Measurements from ENCODE around the gene GALNT18. TPM values are rescaled to one million over a fixed set of nuclear protein-coding genes. Genes with fewer than 3 reads are reported as not detected.

Gene GALNT18
- total and polyA plus RNA-seq, 2 experiments from 2014 or later = 4.3 to 10.8 TPM

GRCh38 chr11:11318461-11318860 lies 303.3 kb downstream of the GALNT18 start:
- H3K9me2 ChIP-seq (ENCODE audit: insufficient read depth) = no peaks in the 10 kb centered on the region
- Mint-ChIP-seq H3K27me3 (ENCODE audit: insufficient read depth, low read depth, poor library complexity) (peaks cover 2% of the 10 kb centered on the region), H3K27ac (no peak overlapping the region), H3K4me1 (no peaks in the 10 kb centered on the region), H3K36me3 (ENCODE audit: low read depth) (no peaks in the 10 kb centered on the region; the same call in 2 of the 3 replicates), H3K4me3 (no peak overlapping the region), H3K9me3 (no peaks in the 10 kb centered on the region)
- no peak overlapping the region for H3K4me3 ChIP-seq
- H3K36me3 ChIP-seq (ENCODE audit: insufficient read depth) = no peaks in the 10 kb centered on the region
- no peak overlapping the region for H2AFZ ChIP-seq
- TF ChIP-seq ZNF114 (CRISPR knock-in tag; IDR thresholded peaks at IDR 0.05) = no peak
- no peak for TF ChIP-seq ETS1 (IDR thresholded peaks at IDR 0.05)
- TF ChIP-seq EZH2 (IDR thresholded peaks at IDR 0.05; ENCODE audit: low read depth, unreplicated experiment) = no peak
- TF ChIP-seq NANOG (IDR thresholded peaks at IDR 0.05; ENCODE audit: borderline replicate concordance) = no peak
- H3F3A ChIP-seq (replicated peaks; ENCODE audit: low read depth) = no peaks in the 10 kb centered on the region
- H3K4me1 ChIP-seq (ENCODE audit: insufficient read depth) = no peaks in the 10 kb centered on the region
- H3K27ac ChIP-seq (ENCODE audit: low read depth) = no peak overlapping the region
- no peak overlapping the region for H3K4me2 ChIP-seq
- no peaks in the 10 kb centered on the region for H3K79me2 ChIP-seq (replicated peaks; ENCODE audit: insufficient read depth)
- no peaks in the 10 kb centered on the region for H3K27me3 ChIP-seq (ENCODE audit: insufficient read depth)
- H4K20me1 ChIP-seq (replicated peaks; ENCODE audit: insufficient read depth) = no peaks in the 10 kb centered on the region
- DNase-seq (ENCODE audit: low spot score) (no peak), ATAC-seq (no peak)

DNA sequence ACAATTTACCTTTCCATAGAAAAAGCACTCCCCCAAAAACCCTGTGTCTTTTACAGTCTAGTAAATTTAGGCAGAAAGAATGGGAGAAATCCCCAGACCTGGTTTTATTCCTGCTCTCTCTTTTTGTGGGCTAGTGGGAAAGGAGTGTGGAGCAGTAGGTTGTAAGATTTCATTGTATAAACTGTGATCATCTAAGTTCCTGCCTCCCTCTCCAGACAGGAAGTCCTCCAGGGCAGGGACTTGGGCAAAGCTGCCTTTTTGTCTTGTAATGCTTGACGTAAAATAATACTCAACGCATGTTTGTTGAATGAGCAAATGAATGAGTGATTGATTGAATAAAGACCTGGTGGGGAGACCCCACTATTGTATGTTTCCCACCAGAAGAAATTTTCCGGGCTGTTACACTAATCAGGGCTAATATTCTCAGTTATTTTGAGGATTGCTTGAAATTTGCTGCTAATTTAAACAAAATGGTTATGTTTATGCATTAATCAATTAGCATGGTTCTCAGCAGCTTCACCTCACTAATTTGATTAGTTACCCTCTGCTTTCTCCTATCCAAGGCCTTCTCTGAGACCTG lies 305.1 kb downstream of the GALNT18 start:
- Histone ChIP-seq H3K9me2 (ENCODE audit: insufficient read depth) (no peaks in the 10 kb centered on the region), H2AFZ (no peak overlapping the region), H4K20me1 (replicated peaks; ENCODE audit: insufficient read depth) (no peaks in the 10 kb centered on the region), H3K4me3 (no peak overlapping the region), H3K79me2 (replicated peaks; ENCODE audit: insufficient read depth) (no peaks in the 10 kb centered on the region), H3K4me2 (no peak overlapping the region), H3K36me3 (ENCODE audit: insufficient read depth) (no peaks in the 10 kb centered on the region), H3K4me1 (ENCODE audit: insufficient read depth) (no peaks in the 10 kb centered on the region), H3F3A (replicated peaks; ENCODE audit: low read depth) (no peaks in the 10 kb centered on the region), H3K27me3 (ENCODE audit: insufficient read depth) (no peaks in the 10 kb centered on the region), H3K27ac (ENCODE audit: low read depth) (no peak overlapping the region)
- Mint-ChIP-seq H3K4me3 (no peak overlapping the region), H3K36me3 (ENCODE audit: low read depth) (no peaks in the 10 kb centered on the region), H3K9me3 (no peaks in the 10 kb centered on the region), H3K27me3 (ENCODE audit: insufficient read depth, low read depth, poor library complexity) (peaks cover 3% of the 10 kb centered on the region), H3K27ac (no peak overlapping the region), H3K4me1 (peaks cover 2% of the 10 kb centered on the region)
- DNase-seq (ENCODE audit: low spot score) = no peak
- ATAC-seq = no peak
- TF ChIP-seq CREB1 (CRISPR knock-in tag; IDR thresholded peaks at IDR 0.05; ENCODE audit: low read depth) (no peak), EZH2phosphoT487 (IDR thresholded peaks at IDR 0.05; ENCODE audit: unreplicated experiment) (no peak), JUNB (IDR thresholded peaks at IDR 0.05; ENCODE audit: unreplicated experiment) (no peak), POLR2AphosphoS5 (IDR thresholded peaks at IDR 0.05; ENCODE audit: low read depth) (no peak), STAT1 (IDR thresholded peaks at IDR 0.05; ENCODE audit: unreplicated experiment) (no peak), EZH2 (IDR thresholded peaks at IDR 0.05; ENCODE audit: low read depth, unreplicated experiment) (no peak), ETS1 (IDR thresholded peaks at IDR 0.05) (no peak), ZNF331 (CRISPR knock-in tag; IDR thresholded peaks at IDR 0.05; ENCODE audit: low read depth) (no peak), ZNF114 (CRISPR knock-in tag; IDR thresholded peaks at IDR 0.05) (no peak), CTCF (conservative IDR thresholded peaks at IDR 0.05; ENCODE audit: low read depth in 2 of 2) (no peak)
- TF ChIP-seq, protein P1, sequence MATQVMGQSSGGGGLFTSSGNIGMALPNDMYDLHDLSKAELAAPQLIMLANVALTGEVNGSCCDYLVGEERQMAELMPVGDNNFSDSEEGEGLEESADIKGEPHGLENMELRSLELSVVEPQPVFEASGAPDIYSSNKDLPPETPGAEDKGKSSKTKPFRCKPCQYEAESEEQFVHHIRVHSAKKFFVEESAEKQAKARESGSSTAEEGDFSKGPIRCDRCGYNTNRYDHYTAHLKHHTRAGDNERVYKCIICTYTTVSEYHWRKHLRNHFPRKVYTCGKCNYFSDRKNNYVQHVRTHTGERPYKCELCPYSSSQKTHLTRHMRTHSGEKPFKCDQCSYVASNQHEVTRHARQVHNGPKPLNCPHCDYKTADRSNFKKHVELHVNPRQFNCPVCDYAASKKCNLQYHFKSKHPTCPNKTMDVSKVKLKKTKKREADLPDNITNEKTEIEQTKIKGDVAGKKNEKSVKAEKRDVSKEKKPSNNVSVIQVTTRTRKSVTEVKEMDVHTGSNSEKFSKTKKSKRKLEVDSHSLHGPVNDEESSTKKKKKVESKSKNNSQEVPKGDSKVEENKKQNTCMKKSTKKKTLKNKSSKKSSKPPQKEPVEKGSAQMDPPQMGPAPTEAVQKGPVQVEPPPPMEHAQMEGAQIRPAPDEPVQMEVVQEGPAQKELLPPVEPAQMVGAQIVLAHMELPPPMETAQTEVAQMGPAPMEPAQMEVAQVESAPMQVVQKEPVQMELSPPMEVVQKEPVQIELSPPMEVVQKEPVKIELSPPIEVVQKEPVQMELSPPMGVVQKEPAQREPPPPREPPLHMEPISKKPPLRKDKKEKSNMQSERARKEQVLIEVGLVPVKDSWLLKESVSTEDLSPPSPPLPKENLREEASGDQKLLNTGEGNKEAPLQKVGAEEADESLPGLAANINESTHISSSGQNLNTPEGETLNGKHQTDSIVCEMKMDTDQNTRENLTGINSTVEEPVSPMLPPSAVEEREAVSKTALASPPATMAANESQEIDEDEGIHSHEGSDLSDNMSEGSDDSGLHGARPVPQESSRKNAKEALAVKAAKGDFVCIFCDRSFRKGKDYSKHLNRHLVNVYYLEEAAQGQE (IDR thresholded peaks at IDR 0.05; ENCODE audit: unreplicated experiment) = no peak
